ENCODE measurements around the gene PAGR1. TPM values are rescaled to one million over a fixed set of nuclear protein-coding genes. Genes with fewer than 3 reads are reported as not detected.

Gene PAGR1
- total and polyA plus RNA-seq, 2 of the 13 experiments (the other 11 are each of a cell fraction or from before 2014, with no cell fraction given), result 9.8 to 66.4 TPM

DNA sequence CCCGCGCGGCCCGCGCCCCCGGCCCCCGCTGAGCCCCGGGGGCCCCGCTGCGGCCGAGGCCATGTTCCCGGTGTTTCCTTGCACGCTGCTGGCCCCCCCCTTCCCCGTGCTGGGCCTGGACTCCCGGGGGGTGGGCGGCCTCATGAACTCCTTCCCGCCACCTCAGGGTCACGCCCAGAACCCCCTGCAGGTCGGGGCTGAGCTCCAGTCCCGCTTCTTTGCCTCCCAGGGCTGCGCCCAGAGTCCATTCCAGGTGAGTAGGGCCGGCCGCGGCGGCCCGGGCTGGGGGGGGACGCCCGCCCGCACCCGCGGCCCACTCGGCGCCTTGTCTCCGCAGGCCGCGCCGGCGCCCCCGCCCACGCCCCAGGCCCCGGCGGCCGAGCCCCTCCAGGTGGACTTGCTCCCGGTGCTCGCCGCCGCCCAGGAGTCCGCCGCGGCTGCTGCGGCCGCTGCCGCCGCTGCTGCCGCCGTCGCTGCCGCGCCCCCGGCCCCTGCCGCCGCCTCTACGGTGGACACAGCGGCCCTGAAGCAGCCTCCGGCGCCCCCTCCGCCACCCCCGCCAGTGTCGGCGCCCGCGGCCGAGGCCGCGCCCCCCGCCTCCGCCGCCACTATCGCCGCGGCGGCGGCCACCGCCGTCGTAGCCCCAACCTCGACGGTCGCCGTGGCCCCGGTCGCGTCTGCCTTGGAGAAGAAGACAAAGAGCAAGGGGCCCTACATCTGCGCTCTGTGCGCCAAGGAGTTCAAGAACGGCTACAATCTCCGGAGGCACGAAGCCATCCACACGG, 9.1 kb upstream of the PAGR1 start (continued):
- peak; percentile 53 for TF ChIP-seq ZBTB14 (CRISPR knock-in tag; IDR thresholded peaks at IDR 0.05)
- TF ChIP-seq ZNF510 (CRISPR knock-in tag; IDR thresholded peaks at IDR 0.05; ENCODE audit: low read depth), result 0 out of 2 replicates have a peak, but pooled peaks have one; percentile 41
- TF ChIP-seq SNAI1 (CRISPR knock-in tag; IDR thresholded peaks at IDR 0.05; ENCODE audit: borderline replicate concordance), result no peak
- TF ChIP-seq NR2F6 (IDR thresholded peaks at IDR 0.05), result no peak
- TF ChIP-seq NR2F6 (CRISPR knock-in tag; IDR thresholded peaks at IDR 0.05), result peak; percentile 33; the same call in 1 of the 2 replicates
- TF ChIP-seq RNF2 (conservative IDR thresholded peaks at IDR 0.05; ENCODE audit: low read depth), result no peak
- no peak for TF ChIP-seq ZNF234 (CRISPR knock-in tag; conservative IDR thresholded peaks at IDR 0.05)
- TF ChIP-seq, protein P1, sequence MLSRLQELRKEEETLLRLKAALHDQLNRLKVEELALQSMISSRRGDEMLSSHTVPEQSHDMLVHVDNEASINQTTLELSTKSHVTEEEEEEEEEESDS (CRISPR knock-in tag; IDR thresholded peaks at IDR 0.05; ENCODE audit: borderline replicate concordance), result no peak
- TF ChIP-seq ZNF207 (IDR thresholded peaks at IDR 0.05; ENCODE audit: borderline replicate concordance), result no peak
- TF ChIP-seq SPEN (CRISPR knock-in tag; IDR thresholded peaks at IDR 0.05; ENCODE audit: low read depth), result no peak
- no peak for TF ChIP-seq HNF4G (IDR thresholded peaks at IDR 0.05; ENCODE audit: borderline replicate concordance, low read depth, low read length)
- TF ChIP-seq HNF4G (CRISPR knock-in tag; IDR thresholded peaks at IDR 0.05; ENCODE audit: borderline replicate concordance, low read depth), result no peak
- TF ChIP-seq, protein P2, sequence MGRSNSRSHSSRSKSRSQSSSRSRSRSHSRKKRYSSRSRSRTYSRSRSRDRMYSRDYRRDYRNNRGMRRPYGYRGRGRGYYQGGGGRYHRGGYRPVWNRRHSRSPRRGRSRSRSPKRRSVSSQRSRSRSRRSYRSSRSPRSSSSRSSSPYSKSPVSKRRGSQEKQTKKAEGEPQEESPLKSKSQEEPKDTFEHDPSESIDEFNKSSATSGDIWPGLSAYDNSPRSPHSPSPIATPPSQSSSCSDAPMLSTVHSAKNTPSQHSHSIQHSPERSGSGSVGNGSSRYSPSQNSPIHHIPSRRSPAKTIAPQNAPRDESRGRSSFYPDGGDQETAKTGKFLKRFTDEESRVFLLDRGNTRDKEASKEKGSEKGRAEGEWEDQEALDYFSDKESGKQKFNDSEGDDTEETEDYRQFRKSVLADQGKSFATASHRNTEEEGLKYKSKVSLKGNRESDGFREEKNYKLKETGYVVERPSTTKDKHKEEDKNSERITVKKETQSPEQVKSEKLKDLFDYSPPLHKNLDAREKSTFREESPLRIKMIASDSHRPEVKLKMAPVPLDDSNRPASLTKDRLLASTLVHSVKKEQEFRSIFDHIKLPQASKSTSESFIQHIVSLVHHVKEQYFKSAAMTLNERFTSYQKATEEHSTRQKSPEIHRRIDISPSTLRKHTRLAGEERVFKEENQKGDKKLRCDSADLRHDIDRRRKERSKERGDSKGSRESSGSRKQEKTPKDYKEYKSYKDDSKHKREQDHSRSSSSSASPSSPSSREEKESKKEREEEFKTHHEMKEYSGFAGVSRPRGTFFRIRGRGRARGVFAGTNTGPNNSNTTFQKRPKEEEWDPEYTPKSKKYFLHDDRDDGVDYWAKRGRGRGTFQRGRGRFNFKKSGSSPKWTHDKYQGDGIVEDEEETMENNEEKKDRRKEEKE (IDR thresholded peaks at IDR 0.05), result no peak
- TF ChIP-seq, protein P3, sequence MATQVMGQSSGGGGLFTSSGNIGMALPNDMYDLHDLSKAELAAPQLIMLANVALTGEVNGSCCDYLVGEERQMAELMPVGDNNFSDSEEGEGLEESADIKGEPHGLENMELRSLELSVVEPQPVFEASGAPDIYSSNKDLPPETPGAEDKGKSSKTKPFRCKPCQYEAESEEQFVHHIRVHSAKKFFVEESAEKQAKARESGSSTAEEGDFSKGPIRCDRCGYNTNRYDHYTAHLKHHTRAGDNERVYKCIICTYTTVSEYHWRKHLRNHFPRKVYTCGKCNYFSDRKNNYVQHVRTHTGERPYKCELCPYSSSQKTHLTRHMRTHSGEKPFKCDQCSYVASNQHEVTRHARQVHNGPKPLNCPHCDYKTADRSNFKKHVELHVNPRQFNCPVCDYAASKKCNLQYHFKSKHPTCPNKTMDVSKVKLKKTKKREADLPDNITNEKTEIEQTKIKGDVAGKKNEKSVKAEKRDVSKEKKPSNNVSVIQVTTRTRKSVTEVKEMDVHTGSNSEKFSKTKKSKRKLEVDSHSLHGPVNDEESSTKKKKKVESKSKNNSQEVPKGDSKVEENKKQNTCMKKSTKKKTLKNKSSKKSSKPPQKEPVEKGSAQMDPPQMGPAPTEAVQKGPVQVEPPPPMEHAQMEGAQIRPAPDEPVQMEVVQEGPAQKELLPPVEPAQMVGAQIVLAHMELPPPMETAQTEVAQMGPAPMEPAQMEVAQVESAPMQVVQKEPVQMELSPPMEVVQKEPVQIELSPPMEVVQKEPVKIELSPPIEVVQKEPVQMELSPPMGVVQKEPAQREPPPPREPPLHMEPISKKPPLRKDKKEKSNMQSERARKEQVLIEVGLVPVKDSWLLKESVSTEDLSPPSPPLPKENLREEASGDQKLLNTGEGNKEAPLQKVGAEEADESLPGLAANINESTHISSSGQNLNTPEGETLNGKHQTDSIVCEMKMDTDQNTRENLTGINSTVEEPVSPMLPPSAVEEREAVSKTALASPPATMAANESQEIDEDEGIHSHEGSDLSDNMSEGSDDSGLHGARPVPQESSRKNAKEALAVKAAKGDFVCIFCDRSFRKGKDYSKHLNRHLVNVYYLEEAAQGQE (IDR thresholded peaks at IDR 0.05; ENCODE audit: borderline replicate concordance in 1 of 2, low read depth in 1 of 2, low read length in 2 of 2), result no peak
- TF ChIP-seq RBFOX2 (IDR thresholded peaks at IDR 0.05; ENCODE audit: low read depth, low read length), result peak; percentile 70
- TF ChIP-seq ZNF121 (CRISPR knock-in tag; IDR thresholded peaks at IDR 0.05), result no peak
- no peak for TF ChIP-seq ZNF484 (CRISPR knock-in tag; IDR thresholded peaks at IDR 0.05; ENCODE audit: borderline replicate concordance, low read depth)
- no peak for TF ChIP-seq CREB1 (IDR thresholded peaks at IDR 0.05)
- no peak for TF ChIP-seq CREB1 (CRISPR knock-in tag; IDR thresholded peaks at IDR 0.05)
- TF ChIP-seq, protein P4, sequence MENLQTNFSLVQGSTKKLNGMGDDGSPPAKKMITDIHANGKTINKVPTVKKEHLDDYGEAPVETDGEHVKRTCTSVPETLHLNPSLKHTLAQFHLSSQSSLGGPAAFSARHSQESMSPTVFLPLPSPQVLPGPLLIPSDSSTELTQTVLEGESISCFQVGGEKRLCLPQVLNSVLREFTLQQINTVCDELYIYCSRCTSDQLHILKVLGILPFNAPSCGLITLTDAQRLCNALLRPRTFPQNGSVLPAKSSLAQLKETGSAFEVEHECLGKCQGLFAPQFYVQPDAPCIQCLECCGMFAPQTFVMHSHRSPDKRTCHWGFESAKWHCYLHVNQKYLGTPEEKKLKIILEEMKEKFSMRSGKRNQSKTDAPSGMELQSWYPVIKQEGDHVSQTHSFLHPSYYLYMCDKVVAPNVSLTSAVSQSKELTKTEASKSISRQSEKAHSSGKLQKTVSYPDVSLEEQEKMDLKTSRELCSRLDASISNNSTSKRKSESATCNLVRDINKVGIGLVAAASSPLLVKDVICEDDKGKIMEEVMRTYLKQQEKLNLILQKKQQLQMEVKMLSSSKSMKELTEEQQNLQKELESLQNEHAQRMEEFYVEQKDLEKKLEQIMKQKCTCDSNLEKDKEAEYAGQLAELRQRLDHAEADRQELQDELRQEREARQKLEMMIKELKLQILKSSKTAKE (CRISPR knock-in tag; IDR thresholded peaks at IDR 0.05; ENCODE audit: borderline replicate concordance), result no peak

Measured in HepG2 (cell line).